HG03103 (cell line): ENCODE data around the gene SPCS2.
A peak's percentile ranks its signal among the peaks of the same experiment; 100 is the strongest.
"Not testable (repeated sequence)": the region's sequence is repeated elsewhere in the genome, so short reads cannot be mapped to it uniquely, and the experiment has no call there.

Source experiments
- ATAC-seq: cut with Tn5 transposase; IDR thresholded peaks from one replicate; pipeline ENCODE4 v1.9.1; 2021; ENCODE audit warnings: low read depth; ENCODE audit not compliant: unreplicated experiment

The SPCS2 gene

DNA sequence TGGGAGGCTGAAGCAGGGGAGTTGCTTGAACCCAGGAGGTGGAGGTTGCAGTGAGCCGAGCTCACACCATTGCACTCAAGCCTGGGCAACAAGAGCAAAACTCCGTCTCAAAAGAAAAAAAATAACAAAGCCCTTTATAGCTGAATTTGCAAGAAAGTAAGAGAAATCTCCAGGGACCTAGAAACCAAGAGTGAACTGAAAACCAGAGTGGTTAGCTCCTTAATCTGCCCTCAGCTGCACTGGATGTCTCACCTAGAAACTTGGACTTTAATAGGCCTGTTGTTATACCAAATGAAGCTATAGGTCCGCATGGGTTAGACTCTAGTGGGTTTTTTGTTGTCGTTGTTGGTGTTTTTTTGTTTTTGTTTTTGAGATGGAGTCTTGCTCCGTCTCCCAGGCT lies 43.8 kb downstream of the SPCS2 start:
- ATAC-seq: peak; percentile 42

- no peak for ATAC-seq
Observed at GRCh38 chr11:75000975-75001354, 51.9 kb downstream of the SPCS2 start.

- ATAC-seq: no peak
Observed at GRCh38 chr11:75001686-75002085, 52.6 kb downstream of the SPCS2 start.

GRCh38 chr11:75002516-75002915 lies 53.5 kb downstream of the SPCS2 start:
- no peak for ATAC-seq

DNA sequence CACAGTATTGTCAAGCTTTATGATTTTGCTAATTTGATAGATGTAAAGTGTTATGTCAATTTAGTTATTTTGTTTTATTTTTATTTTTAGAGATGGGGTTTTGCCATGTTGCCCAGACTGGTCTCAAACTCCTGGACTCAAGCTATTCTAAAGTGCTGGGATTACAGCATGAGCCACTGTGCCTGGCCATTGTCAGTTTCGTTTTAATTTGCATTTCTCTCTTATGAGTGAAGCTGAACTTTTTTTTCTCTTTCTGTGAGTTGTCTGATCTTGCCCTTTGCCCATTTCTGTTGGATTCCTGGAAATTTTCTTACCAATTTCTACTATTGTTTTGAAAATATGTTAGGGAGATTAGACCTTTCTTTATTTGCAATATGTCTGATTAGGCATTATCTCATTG lies 55.1 kb downstream of the SPCS2 start:
- ATAC-seq: no peak

DNA sequence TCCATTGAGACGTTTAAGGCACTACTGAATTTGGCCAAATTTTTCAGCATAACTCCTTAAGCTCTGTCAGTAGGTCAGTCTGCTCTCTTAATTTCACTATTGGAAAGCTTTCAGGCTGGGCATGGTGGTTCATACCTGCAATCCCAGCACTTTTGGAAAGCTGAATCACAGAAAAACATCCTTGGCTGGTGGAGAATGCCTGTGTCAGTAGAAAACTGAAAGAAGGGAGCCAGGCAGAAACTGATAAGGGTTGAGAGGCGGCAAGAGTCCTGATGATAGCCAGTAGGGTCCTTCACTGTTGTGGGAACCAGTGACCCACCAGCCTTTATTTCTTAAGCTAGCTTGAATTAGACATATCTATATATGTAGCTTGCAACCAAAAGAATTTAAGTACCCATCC lies 62.3 kb downstream of the SPCS2 start:
- no peak for ATAC-seq

DNA sequence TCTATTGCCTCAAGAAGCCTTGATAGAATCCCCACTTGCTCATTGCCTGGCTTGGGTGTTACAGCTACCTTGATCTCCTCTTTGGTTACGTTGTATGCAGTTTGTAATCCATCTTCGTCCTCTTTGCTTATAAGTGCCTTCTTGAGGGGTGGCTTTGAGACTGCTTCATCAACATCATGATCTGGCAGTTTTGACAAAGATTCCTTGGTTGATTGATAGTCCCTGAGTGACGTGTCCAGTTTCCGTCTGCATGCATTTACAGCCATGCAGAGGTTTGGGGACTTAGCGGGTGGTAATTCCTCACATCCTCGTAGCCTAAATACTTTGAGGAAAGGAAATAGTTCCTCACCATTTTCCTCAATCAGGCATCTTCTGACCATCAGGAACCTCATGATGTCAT lies 62.8 kb downstream of the SPCS2 start:
- no peak for ATAC-seq

DNA sequence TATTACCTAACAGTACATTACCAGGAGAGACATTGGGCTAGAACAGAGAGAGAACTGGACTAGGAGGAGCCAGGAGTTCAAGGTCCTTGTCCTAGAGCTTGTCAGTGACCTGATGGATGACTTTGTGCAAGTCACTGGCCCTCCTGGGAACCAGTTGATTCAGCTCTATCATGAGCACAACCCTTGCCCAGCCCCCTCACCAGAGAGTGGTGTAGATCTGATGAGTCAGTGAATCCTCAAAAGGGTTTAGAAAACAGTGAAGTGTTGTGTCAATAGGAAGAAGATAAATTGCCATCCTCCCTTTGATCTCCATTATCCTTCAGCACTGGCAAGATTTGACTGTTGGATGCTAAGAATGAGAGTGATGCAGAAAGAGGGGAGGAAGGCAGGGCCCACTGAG lies 64.0 kb downstream of the SPCS2 start:
- ATAC-seq: no peak

GRCh38 chr11:75014129-75014528 lies 65.1 kb downstream of the SPCS2 start:
- ATAC-seq: no peak

GRCh38 chr11:75019200-75019599 lies 70.1 kb downstream of the SPCS2 start:
- not testable (repeated sequence) for ATAC-seq

GRCh38 chr11:75020328-75020727 lies 71.3 kb downstream of the SPCS2 start:
- not testable (repeated sequence) for ATAC-seq

DNA sequence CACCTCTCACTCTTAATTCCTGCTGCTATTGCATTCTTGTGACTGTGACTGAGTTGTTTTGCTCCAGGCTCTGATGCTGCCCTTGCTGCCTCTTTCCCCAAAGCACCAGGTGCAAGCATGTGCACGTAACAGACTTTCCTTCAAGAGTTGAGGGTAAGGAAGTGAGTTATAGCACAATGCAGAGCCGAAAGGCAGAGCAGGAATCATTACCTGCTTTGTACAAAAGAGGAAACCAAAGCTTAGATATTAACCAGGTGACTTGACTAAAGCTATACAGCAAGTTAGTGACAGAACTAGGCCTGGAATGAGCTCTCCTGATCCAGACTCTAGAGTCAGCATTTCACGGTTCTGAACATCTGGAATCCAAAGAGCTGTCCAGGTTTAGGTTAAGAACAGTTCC lies 73.2 kb downstream of the SPCS2 start:
- no peak for ATAC-seq

- ATAC-seq: no peak
Observed at GRCh38 chr11:75022759-75023396, 73.8 kb downstream of the SPCS2 start.

DNA sequence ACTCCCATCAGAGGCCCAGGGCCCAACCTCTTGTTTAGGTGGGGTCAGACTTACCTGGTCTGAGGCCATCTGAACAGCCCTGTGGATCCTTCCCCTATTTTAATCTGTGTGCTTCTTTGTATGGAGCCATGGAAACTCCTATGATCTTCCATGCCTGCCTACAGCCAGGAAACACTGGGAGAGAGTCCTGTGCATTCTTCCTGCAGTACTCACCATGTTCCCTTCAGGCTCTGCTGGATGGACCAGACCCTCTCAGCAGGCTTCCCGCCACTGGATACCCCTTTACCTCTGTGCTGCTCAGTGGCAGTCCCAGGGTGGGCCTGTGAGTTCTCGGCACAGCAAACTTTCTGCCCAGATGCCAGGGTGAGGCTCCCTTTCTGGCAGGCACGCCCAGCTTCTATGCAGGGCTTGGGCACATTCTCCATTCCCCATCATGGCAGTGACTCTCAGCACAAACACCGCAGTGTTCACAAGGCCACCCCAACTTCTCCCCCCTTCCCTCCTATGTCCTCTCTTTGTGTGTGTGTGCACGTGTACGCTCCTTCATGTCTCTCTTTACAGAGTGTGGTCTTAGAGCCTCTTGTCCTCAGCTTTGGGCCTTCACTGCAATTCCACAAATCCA lies 74.5 kb downstream of the SPCS2 start:
- no peak for ATAC-seq

DNA sequence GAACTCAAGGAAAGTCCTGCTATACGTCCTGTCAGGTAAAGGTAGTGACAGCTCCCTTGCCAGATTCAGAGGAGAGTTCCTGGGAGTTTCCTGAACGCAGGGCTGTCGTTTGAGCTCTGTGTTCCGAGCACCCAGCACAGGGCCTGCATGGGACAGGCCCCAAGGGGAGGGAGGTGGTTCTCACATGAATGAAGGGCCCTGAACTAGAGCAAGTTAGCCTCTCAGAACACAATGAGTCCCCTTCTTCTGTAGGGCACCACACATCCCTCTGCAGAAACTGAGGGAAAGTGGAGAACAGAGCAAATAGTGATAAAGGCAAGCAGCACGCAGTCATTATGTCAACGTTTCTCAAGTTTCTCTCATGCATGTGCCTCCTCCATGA lies 75.0 kb downstream of the SPCS2 start:
- no peak for ATAC-seq

- ATAC-seq: no peak
Observed at GRCh38 chr11:75024764-75025211, 75.7 kb downstream of the SPCS2 start.

DNA sequence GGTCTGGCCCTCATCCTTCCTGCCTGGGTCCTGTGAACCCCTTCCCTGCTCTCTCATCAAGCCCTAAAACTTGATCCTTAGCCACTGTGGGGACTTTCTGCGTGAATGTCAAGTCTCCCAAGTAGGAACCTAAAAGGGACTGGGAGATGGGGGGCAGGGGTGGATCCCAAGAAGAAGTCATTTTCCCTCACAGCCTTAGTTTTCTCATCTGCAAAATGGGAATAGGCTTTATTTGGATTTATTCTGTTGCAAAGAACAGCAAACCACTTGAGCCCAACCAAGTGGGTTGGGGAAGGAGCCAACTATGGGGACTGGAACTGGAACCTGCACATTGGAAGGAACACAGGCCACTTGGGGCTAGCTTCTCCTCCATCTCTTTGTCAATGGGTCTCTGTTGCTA lies 76.5 kb downstream of the SPCS2 start:
- ATAC-seq: no peak

- no peak for ATAC-seq
Observed at GRCh38 chr11:75028321-75028720, 79.3 kb downstream of the SPCS2 start.
